Measurements from ENCODE around the gene CPB2. TPM values are rescaled to one million over a fixed set of nuclear protein-coding genes. Genes with fewer than 3 reads are reported as not detected.

Gene CPB2
- total and polyA plus RNA-seq, 2 of the 8 experiments (the other 6 are each of a cell fraction or from before 2014, with no cell fraction given), result not detected

DNA sequence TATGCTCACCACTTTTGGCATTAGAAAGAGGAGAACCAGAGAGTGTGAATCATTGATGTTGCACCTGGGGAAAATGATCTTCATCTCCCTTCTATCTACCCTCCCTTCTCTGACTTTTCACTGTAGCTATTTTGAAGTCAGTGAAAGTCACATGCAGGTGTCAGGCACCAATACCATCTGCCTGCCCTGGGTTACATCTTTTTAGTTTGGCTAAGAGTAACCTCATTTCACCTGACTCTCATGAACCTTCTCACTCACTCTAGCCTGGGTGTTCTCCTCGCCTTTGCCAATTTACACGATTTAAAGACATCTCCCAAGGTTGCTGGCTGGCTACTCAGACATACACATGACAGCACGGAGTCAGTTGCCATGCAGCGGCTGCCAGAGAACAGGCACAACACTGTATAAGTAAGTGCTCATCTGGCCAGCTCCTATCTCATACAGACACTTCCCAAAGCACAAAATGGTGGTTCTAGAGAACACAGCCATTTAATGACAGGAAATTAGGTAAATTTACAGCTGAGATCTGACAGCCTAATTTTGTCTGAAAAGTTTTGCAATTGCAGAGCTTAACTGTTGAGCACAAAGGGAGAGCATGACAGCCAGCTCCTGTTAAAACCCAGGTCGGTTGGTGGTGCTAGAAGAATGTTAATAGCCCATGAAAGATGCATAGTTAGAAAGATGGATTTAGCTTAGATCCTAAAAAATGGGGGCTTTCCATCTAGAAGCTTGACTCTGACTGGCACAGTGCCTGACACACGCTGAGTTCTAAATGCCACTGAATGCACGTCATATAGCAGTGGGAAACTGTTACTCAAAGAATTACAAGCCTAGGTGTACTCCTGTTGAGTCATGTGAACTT lies 44.7 kb upstream of the CPB2 start (continued):
- TF ChIP-seq MAFK (IDR thresholded peaks at IDR 0.05; ENCODE audit: low read depth, low read length), result no peak
- TF ChIP-seq CBX5 (IDR thresholded peaks at IDR 0.05; ENCODE audit: low read depth, low read length), result no peak
- TF ChIP-seq JUND (IDR thresholded peaks at IDR 0.05; ENCODE audit: low read length), result no peak

Data from H1 (cell line).